ENCODE results near the gene CGB3.

The CGB3 gene

GRCh38 chr19:48988286-48988685 is 35.8 kb downstream of the CGB3 start:
- DNase-seq (ENCODE audit: low spot score): no peak

DNA sequence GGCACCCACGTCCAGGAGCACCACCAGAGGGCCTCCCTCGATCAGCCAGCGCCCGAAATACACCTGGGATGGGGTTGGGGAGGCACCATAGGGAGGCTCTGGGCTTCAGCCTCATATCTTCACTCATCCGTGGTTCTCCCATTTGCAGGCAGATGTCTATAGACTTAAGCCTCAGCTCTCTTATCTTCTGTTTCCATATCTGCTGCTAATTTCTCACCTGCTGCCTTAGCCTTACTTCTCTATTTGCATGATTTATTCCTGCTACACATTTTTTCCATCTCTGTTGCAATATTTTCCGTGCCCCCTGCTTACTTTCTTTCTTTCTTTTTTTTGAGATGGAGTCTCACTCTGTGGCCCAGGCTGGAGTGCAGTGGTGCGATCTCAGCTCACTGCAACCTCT is 36.8 kb downstream of the CGB3 start:
- no peak for DNase-seq (ENCODE audit: low spot score)

- no peak for DNase-seq (ENCODE audit: low spot score)
Measured at GRCh38 chr19:48986211-48986610, 37.9 kb downstream of the CGB3 start.

- no peak for DNase-seq (ENCODE audit: low spot score)
Measured at GRCh38 chr19:48985711-48986110, 38.4 kb downstream of the CGB3 start.

DNA sequence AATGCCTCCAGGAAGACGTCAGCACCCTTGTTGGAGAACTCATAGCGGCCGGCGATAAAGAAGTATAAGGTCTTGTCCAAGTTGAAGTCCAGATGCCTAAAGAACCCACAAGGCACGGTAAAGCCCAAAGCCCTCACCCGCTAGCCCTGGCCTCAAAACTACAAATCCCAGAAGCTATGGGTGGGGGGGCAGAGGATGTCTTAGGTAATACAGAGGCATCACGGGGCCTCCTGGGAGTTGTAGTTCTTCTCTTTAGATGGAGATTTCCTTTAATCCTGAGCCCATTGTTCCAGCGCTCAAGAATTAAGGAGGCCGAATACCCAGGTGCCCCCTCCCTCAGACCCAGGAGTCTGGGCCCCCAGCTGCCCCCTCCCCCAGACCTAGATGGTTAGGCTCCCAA is 41.9 kb downstream of the CGB3 start:
- no peak for DNase-seq (ENCODE audit: low spot score)

DNA sequence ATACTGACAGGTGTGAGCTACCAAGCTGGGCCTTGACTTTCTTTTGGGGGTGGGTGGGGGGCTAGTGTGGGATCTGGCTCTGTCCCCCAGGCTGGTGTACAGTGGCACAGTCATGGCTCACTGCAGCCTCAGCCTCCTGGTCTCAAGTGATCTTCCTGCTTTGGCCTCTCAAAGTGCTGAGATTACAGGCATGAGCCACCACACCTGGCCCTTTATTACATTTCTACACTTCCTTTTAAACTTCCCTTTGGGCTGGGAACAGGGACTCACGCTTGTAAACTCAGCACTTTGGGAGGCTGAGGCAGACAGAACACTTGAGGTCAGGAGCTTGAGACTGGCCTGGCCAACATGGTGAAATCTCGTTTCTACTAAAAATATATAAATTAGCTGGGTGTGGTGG is 47.1 kb downstream of the CGB3 start:
- no peak for DNase-seq (ENCODE audit: low spot score)

DNA sequence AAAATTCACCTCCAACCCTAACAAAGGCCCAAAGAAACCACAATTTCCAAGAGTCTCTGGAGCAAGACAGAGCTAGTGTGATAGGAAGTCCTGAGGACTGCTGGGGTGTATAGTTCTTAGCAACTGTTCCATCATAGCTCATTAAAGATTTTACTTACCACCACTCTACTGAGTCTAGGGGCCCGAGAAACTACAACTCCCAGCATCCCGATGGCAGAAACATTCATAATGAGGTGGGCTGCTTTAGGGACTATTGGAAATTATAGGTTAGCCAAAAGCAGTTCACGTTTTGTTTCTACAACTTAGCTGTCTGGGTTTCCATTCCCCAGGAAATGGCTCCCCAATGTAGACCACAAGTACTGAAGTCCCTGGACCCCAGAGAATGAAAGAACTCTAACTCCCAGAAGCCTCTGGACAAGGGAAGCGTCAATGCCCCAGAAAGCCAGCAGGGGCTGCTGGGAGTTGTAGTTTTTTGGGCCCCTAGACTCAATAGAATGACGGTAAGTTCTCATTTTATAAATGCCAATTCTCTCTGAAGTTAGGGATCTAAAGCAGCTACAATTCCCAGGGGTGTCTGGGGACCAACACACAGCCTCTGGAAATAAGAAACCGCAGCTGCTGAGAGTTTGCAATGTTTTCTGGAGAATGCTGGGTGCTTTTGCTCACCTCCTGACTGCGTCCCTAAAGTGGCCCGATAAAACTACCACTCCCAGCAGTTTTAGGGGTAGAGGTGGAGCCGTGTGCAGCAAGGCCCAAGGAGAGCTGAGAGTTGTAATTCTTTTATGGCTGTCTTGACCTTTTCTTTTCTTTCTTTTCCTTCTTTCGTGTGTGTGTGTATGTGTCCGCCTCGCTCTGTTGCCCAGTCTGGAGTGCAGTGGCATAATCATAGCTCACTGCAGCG is 47.9 kb downstream of the CGB3 start:
- DNase-seq (ENCODE audit: low spot score): no peak
